ENCODE results near the gene DUSP10. TPM values are rescaled to one million over a fixed set of nuclear protein-coding genes. Genes with fewer than 3 reads are reported as not detected.

Gene DUSP10
- total RNA-seq, 1 experiment from 2014 or later, result 1.7 TPM

DNA sequence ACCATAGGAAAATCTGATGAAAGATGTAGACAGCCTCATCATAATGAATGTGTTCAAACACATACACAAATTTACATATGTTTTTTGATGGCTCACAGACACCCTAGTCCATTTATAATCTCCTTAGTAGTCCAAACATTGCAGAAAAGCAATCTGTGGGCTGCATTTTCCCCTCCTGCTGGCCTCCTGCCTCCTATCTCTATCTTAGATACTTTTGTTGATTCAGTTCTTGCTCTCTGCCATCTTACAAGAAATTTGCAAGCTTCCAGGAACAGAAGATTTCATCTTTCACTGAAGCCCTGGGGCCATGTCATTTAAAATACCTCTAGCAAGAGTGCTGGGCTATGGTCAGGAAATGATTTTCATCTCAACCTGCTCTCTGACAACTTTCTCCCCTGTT, 50.6 kb downstream of the DUSP10 start:
- ChIA-PET RAD21 (ENCODE audit: low non-redundant PET in 1 of 2, low total read pairs in 2 of 2, uncharacterized antibody in 2 of 2, unreplicated experiment in 2 of 2) (no interaction called here), CTCF (no interaction called here), POLR2A (no interaction called here)
- Histone ChIP-seq H3K79me2 (ENCODE audit: insufficient read depth, low read length) (no peaks in the 10 kb centered on the region), H4K20me1 (ENCODE audit: insufficient read depth) (no peaks in the 10 kb centered on the region), H2AFZ (ENCODE audit: low read depth, low read length, poor library complexity, severe bottlenecking) (no peak overlapping the region), H3K4me3 (replicated peaks in 1 of 2; ENCODE audit: low read depth in 1 of 2, low read length in 2 of 2) (no peak overlapping the region), H3K9me2 (ENCODE audit: insufficient read depth) (no peaks in the 10 kb centered on the region), H3K9me3 (ENCODE audit: control insufficient read depth in 1 of 2, insufficient read depth in 1 of 2, low read depth in 1 of 2, low read length in 2 of 2) (no peaks in the 10 kb centered on the region), H3K27ac (ENCODE audit: low read depth, low read length) (no peak overlapping the region), H3K9ac (ENCODE audit: low read length) (no peak overlapping the region), H3K4me2 (ENCODE audit: low read length) (no peak overlapping the region), H3K27me3 (ENCODE audit: insufficient read depth, low read length) (no peaks in the 10 kb centered on the region), H3K4me1 (ENCODE audit: control insufficient read depth in 1 of 2, insufficient read depth in 2 of 2, low read length in 2 of 2) (no peaks in the 10 kb centered on the region), H3K36me3 (ENCODE audit: control insufficient read depth in 1 of 2, insufficient read depth in 2 of 2, low read length in 2 of 2) (no peaks in the 10 kb centered on the region)
- TF ChIP-seq, protein P1, sequence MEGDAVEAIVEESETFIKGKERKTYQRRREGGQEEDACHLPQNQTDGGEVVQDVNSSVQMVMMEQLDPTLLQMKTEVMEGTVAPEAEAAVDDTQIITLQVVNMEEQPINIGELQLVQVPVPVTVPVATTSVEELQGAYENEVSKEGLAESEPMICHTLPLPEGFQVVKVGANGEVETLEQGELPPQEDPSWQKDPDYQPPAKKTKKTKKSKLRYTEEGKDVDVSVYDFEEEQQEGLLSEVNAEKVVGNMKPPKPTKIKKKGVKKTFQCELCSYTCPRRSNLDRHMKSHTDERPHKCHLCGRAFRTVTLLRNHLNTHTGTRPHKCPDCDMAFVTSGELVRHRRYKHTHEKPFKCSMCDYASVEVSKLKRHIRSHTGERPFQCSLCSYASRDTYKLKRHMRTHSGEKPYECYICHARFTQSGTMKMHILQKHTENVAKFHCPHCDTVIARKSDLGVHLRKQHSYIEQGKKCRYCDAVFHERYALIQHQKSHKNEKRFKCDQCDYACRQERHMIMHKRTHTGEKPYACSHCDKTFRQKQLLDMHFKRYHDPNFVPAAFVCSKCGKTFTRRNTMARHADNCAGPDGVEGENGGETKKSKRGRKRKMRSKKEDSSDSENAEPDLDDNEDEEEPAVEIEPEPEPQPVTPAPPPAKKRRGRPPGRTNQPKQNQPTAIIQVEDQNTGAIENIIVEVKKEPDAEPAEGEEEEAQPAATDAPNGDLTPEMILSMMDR (IDR thresholded peaks at IDR 0.05 in 2 of 3, conservative IDR thresholded peaks at IDR 0.05 in 1 of 3; ENCODE audit: borderline replicate concordance in 1 of 3, insufficient read depth in 1 of 3, low read depth in 2 of 3, low read length in 2 of 3), result no peak
- TF ChIP-seq YY1 (IDR thresholded peaks at IDR 0.05; ENCODE audit: extremely low read depth, insufficient replicate concordance, low read depth, low read length), result no peak
- no peak for TF ChIP-seq CBX3 (IDR thresholded peaks at IDR 0.05; ENCODE audit: low read depth)
- no peak for TF ChIP-seq RAD21 (IDR thresholded peaks at IDR 0.05; ENCODE audit: low read depth)
- no peak for TF ChIP-seq ZFX (IDR thresholded peaks at IDR 0.05)
- TF ChIP-seq SIN3A (IDR thresholded peaks at IDR 0.05; ENCODE audit: low read depth), result no peak
- TF ChIP-seq TCF7L2 (IDR thresholded peaks at IDR 0.05; ENCODE audit: borderline replicate concordance, extremely low read depth, insufficient read depth, insufficient read length), result no peak
- DNase-seq (ENCODE audit: low read depth, low spot score), result no peak
- no peak for ATAC-seq
- intact Hi-C loops (cut with micrococcal nuclease), result no loop called here
- BruUV-seq (replicated peaks), result no TSS peak

DNA sequence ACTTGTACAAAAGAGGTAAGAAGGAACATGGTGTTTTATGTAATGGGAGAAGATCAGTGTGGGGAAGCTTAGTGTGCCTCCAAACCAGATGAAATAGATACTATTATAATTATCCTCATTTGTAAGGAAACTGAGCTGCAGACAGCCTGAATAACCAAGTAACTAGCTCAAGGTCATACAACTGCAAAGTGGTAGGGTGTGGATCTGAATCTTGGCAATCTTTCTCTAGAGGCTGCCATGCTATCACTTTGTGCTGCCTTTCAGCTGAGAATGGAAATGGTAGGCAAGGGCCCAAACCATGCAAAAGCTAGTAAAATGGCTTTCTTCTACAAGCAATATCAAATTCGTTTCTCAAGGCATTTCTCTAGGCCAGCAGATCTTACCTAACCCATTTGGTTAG, 51.0 kb downstream of the DUSP10 start:
- Histone ChIP-seq H3K4me3 (replicated peaks in 1 of 2; ENCODE audit: low read depth in 1 of 2, low read length in 2 of 2) (no peak overlapping the region), H3K4me2 (ENCODE audit: low read length) (no peak overlapping the region), H4K20me1 (ENCODE audit: insufficient read depth) (no peaks in the 10 kb centered on the region), H3K27me3 (ENCODE audit: insufficient read depth, low read length) (no peaks in the 10 kb centered on the region), H3K9me3 (ENCODE audit: control insufficient read depth in 1 of 2, insufficient read depth in 1 of 2, low read depth in 1 of 2, low read length in 2 of 2) (no peaks in the 10 kb centered on the region), H3K4me1 (ENCODE audit: control insufficient read depth in 1 of 2, insufficient read depth in 2 of 2, low read length in 2 of 2) (no peaks in the 10 kb centered on the region), H3K9me2 (ENCODE audit: insufficient read depth) (no peaks in the 10 kb centered on the region), H2AFZ (ENCODE audit: low read depth, low read length, poor library complexity, severe bottlenecking) (no peak overlapping the region), H3K36me3 (ENCODE audit: control insufficient read depth in 1 of 2, insufficient read depth in 2 of 2, low read length in 2 of 2) (no peaks in the 10 kb centered on the region), H3K27ac (ENCODE audit: low read depth, low read length) (no peak overlapping the region), H3K9ac (ENCODE audit: low read length) (no peak overlapping the region), H3K79me2 (ENCODE audit: insufficient read depth, low read length) (no peaks in the 10 kb centered on the region)
- no TSS peak for BruUV-seq (replicated peaks)
- ChIA-PET RAD21 (ENCODE audit: low non-redundant PET in 1 of 2, low total read pairs in 2 of 2, uncharacterized antibody in 2 of 2, unreplicated experiment in 2 of 2) (no interaction called here), CTCF (no interaction called here), POLR2A (no interaction called here)
- intact Hi-C loops (cut with micrococcal nuclease), result no loop called here
- ATAC-seq, result no peak
- no peak for DNase-seq (ENCODE audit: low read depth, low spot score)
- TF ChIP-seq POLR2A (IDR thresholded peaks at IDR 0.05; ENCODE audit: borderline replicate concordance, extremely low read depth, insufficient read depth, insufficient read length) (no peak), YY1 (IDR thresholded peaks at IDR 0.05; ENCODE audit: extremely low read depth, insufficient replicate concordance, low read depth, low read length) (no peak), CBX3 (IDR thresholded peaks at IDR 0.05; ENCODE audit: low read depth) (no peak), SRF (IDR thresholded peaks at IDR 0.05; ENCODE audit: low read depth) (no peak), ZFX (IDR thresholded peaks at IDR 0.05) (no peak), JUND (IDR thresholded peaks at IDR 0.05) (no peak), SIN3A (IDR thresholded peaks at IDR 0.05; ENCODE audit: low read depth) (no peak), POLR2AphosphoS5 (IDR thresholded peaks at IDR 0.05; ENCODE audit: low read depth, low read length) (no peak), RAD21 (IDR thresholded peaks at IDR 0.05; ENCODE audit: low read depth) (no peak), ELF1 (IDR thresholded peaks at IDR 0.05; ENCODE audit: borderline replicate concordance, low read depth) (no peak)
- TF ChIP-seq, protein P1 (IDR thresholded peaks at IDR 0.05 in 2 of 3, conservative IDR thresholded peaks at IDR 0.05 in 1 of 3; ENCODE audit: borderline replicate concordance in 1 of 3, insufficient read depth in 1 of 3, low read depth in 2 of 3, low read length in 2 of 3), result no peak
- TF ChIP-seq, protein P2, sequence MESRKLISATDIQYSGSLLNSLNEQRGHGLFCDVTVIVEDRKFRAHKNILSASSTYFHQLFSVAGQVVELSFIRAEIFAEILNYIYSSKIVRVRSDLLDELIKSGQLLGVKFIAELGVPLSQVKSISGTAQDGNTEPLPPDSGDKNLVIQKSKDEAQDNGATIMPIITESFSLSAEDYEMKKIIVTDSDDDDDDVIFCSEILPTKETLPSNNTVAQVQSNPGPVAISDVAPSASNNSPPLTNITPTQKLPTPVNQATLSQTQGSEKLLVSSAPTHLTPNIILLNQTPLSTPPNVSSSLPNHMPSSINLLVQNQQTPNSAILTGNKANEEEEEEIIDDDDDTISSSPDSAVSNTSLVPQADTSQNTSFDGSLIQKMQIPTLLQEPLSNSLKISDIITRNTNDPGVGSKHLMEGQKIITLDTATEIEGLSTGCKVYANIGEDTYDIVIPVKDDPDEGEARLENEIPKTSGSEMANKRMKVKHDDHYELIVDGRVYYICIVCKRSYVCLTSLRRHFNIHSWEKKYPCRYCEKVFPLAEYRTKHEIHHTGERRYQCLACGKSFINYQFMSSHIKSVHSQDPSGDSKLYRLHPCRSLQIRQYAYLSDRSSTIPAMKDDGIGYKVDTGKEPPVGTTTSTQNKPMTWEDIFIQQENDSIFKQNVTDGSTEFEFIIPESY (IDR thresholded peaks at IDR 0.05; ENCODE audit: extremely low read depth, insufficient replicate concordance, low read length), result no peak
- TF ChIP-seq, protein P3, sequence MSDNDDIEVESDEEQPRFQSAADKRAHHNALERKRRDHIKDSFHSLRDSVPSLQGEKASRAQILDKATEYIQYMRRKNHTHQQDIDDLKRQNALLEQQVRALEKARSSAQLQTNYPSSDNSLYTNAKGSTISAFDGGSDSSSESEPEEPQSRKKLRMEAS (IDR thresholded peaks at IDR 0.05), result no peak

All from HCT116 (cell line).